ENCODE measurements around the gene TMA7. TPM values are rescaled to one million over a fixed set of nuclear protein-coding genes. Genes with fewer than 3 reads are reported as not detected.
A peak's percentile ranks its signal among the peaks of the same experiment; 100 is the strongest.

TMA7 gene
- total RNA-seq, 6 experiments from 2014 or later, result 64.8 to 182 (median 80.1) TPM

GRCh38 chr3:48465237-48465530 lies 25.1 kb downstream of the TMA7 start:
- intact Hi-C loops (cut with DNase I), result loop anchor here in 1 of 2 donors (5.0 kb wide), 1 partner anchor 37 kb away; the partner anchor contains the start of gene SHISA5

GRCh38 chr3:48465531-48466378 lies 25.7 kb downstream of the TMA7 start:
- WGBS (ENCODE audit: insufficient coverage, low coverage, low lambda C conversion rate, missing lambda C conversion rate), result 17% methylated on average over 1 of the region's 21 CpGs
- Histone ChIP-seq H3K9me3 (no peaks in the 10 kb centered on the region), H3K36me3 (peaks cover 0 to 17% (median 1%) of the 10 kb centered on the region in 4 donors), H3K4me1 (peaks cover 2 to 58% (median 28%) of the 10 kb centered on the region in 4 donors), H3K27ac (peak overlapping the region; percentile 92 to 99 (median 98)), H3K4me3 (peak overlapping the region; percentile 37 to 55 (median 55)), H3K27me3 (no peaks in the 10 kb centered on the region)
- peak; percentile 79 to 85 (median 82) for ATAC-seq
- DNase-seq, result peak; percentile 93 to 98 (median 97)
- intact Hi-C loops (cut with DNase I), result loop anchor here in 1 of 2 donors (5.0 kb wide), 1 partner anchor 37 kb away; the partner anchor contains the start of gene SHISA5
- TF ChIP-seq POLR2A (IDR thresholded peaks at IDR 0.05), result peak; percentile 88
- TF ChIP-seq, protein P1, sequence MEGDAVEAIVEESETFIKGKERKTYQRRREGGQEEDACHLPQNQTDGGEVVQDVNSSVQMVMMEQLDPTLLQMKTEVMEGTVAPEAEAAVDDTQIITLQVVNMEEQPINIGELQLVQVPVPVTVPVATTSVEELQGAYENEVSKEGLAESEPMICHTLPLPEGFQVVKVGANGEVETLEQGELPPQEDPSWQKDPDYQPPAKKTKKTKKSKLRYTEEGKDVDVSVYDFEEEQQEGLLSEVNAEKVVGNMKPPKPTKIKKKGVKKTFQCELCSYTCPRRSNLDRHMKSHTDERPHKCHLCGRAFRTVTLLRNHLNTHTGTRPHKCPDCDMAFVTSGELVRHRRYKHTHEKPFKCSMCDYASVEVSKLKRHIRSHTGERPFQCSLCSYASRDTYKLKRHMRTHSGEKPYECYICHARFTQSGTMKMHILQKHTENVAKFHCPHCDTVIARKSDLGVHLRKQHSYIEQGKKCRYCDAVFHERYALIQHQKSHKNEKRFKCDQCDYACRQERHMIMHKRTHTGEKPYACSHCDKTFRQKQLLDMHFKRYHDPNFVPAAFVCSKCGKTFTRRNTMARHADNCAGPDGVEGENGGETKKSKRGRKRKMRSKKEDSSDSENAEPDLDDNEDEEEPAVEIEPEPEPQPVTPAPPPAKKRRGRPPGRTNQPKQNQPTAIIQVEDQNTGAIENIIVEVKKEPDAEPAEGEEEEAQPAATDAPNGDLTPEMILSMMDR (IDR thresholded peaks at IDR 0.05), result peak; percentile 79 to 90 (median 82)

More at GRCh38 chr3:48465237-48465530, 25.1 kb downstream of the TMA7 start:
- ATAC-seq (no peak), DNase-seq (no peak)
- Histone ChIP-seq H3K36me3 (peaks cover 0 to 22% (median 3%) of the 10 kb centered on the region in 4 donors), H3K27me3 (no peaks in the 10 kb centered on the region), H3K27ac (peak overlapping the region; percentile 92 to 99 (median 98)), H3K4me3 (no peak overlapping the region), H3K9me3 (no peaks in the 10 kb centered on the region), H3K4me1 (peaks cover 2 to 52% (median 26%) of the 10 kb centered on the region in 4 donors)
- WGBS (ENCODE audit: insufficient coverage, low coverage, low lambda C conversion rate, missing lambda C conversion rate), result 18% methylated on average over 4 of the region's 7 CpGs
- no peak for TF ChIP-seq POLR2A (IDR thresholded peaks at IDR 0.05)
- TF ChIP-seq, protein P1 (IDR thresholded peaks at IDR 0.05), result no peak

DNA sequence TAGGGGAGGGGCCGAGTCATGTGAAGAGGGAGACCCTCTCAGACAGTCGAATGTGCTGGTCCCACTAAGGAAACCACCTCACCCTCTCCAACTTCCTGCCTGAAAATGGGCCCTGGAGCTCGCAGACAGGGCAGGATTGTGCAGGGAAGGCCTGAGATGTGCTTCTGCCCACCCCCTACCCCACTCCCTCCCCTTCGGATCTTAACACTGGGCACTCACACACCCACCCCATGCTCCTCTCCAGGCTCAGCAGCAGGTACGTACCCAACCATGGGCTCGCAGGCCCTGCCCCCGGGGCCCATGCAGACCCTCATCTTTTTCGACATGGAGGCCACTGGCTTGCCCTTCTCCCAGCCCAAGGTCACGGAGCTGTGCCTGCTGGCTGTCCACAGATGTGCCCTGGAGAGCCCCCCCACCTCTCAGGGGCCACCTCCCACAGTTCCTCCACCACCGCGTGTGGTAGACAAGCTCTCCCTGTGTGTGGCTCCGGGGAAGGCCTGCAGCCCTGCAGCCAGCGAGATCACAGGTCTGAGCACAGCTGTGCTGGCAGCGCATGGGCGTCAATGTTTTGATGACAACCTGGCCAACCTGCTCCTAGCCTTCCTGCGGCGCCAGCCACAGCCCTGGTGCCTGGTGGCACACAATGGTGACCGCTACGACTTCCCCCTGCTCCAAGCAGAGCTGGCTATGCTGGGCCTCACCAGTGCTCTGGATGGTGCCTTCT lies 26.5 kb downstream of the TMA7 start:
- H3K36me3 ChIP-seq, result peaks cover 0 to 10% (median 1%) of the 10 kb centered on the region in 4 donors
- intact Hi-C loops (cut with DNase I), result loop anchor here in 1 of 2 donors (5.0 kb wide), 1 partner anchor 36 kb away; the partner anchor contains the start of gene SHISA5
- H3K27me3 ChIP-seq, result no peaks in the 10 kb centered on the region
- peak overlapping the region; percentile 92 to 99 (median 98) for H3K27ac ChIP-seq
- H3K4me3 ChIP-seq, result peak overlapping the region; percentile 37 to 55 (median 55)
- WGBS (ENCODE audit: insufficient coverage, low coverage, low lambda C conversion rate, missing lambda C conversion rate), result 40% methylated on average over 2 of the region's 19 CpGs
- DNase-seq (peak; percentile 42 to 66 (median 62)), ATAC-seq (peak in 2 of 4 donors; percentile 0 to 1)
- peaks cover 2 to 66% (median 32%) of the 10 kb centered on the region in 4 donors for H3K4me1 ChIP-seq
- no peaks in the 10 kb centered on the region for H3K9me3 ChIP-seq
- TF ChIP-seq POLR2A (IDR thresholded peaks at IDR 0.05), result no peak
- TF ChIP-seq, protein P1 (IDR thresholded peaks at IDR 0.05), result no peak

DNA sequence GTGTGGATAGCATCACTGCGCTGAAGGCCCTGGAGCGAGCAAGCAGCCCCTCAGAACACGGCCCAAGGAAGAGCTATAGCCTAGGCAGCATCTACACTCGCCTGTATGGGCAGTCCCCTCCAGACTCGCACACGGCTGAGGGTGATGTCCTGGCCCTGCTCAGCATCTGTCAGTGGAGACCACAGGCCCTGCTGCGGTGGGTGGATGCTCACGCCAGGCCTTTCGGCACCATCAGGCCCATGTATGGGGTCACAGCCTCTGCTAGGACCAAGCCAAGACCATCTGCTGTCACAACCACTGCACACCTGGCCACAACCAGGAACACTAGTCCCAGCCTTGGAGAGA lies 27.0 kb downstream of the TMA7 start:
- ATAC-seq, result no peak
- no peak for TF ChIP-seq POLR2A (IDR thresholded peaks at IDR 0.05)
- TF ChIP-seq, protein P1 (IDR thresholded peaks at IDR 0.05), result no peak
- peaks cover 0 to 10% (median 1%) of the 10 kb centered on the region in 4 donors for H3K36me3 ChIP-seq
- no CpG with 5 or more reads among the region's 9 CpGs for WGBS (ENCODE audit: insufficient coverage, low coverage, low lambda C conversion rate, missing lambda C conversion rate)
- H3K9me3 ChIP-seq, result no peaks in the 10 kb centered on the region
- DNase-seq, result no peak
- peak overlapping the region; percentile 37 to 55 (median 55) for H3K4me3 ChIP-seq
- peak overlapping the region; percentile 92 to 99 (median 98) for H3K27ac ChIP-seq
- no peaks in the 10 kb centered on the region for H3K27me3 ChIP-seq
- peaks cover 2 to 71% (median 35%) of the 10 kb centered on the region in 4 donors for H3K4me1 ChIP-seq
- intact Hi-C loops (cut with DNase I), result loop anchor here in 1 of 2 donors (5.0 kb wide), 1 partner anchor 35 kb away; the partner anchor contains the start of gene SHISA5
